ENCODE measurements around the gene SPINK14.

SPINK14 gene

GRCh38 chr5:148135091-148136048, 33.0 kb upstream of the SPINK14 start:
- Histone ChIP-seq H3K4me2 (ENCODE audit: low read length) (no peak overlapping the region), H2AFZ (ENCODE audit: low read length) (no peak overlapping the region), H3K9ac (ENCODE audit: low read length) (no peak overlapping the region), H3K36me3 (ENCODE audit: insufficient read depth, low read length) (no peaks in the 10 kb centered on the region), H3K9me3 (ENCODE audit: low read length) (no peaks in the 10 kb centered on the region), H3K27ac (ENCODE audit: low read depth, low read length, poor library complexity, severe bottlenecking) (no peak overlapping the region), H3K4me1 (ENCODE audit: insufficient read depth, low read length, severe bottlenecking) (no peaks in the 10 kb centered on the region), H3K27me3 (ENCODE audit: insufficient read depth, low read length) (no peaks in the 10 kb centered on the region), H3K9me2 (ENCODE audit: low read depth, low read length) (no peaks in the 10 kb centered on the region), H3K4me3 (ENCODE audit: low read depth, low read length, poor library complexity, severe bottlenecking) (no peak overlapping the region), H3F3A (ENCODE audit: insufficient read depth, low read length) (no peaks in the 10 kb centered on the region), H4K20me1 (ENCODE audit: insufficient read depth, low read length) (no peaks in the 10 kb centered on the region), H3K79me2 (ENCODE audit: insufficient read depth, low read length) (no peaks in the 10 kb centered on the region)
- TF ChIP-seq CTCF (IDR thresholded peaks at IDR 0.05; ENCODE audit: low read length) (no peak), EZH2 (IDR thresholded peaks at IDR 0.05; ENCODE audit: borderline replicate concordance, low read length) (no peak)

DNA sequence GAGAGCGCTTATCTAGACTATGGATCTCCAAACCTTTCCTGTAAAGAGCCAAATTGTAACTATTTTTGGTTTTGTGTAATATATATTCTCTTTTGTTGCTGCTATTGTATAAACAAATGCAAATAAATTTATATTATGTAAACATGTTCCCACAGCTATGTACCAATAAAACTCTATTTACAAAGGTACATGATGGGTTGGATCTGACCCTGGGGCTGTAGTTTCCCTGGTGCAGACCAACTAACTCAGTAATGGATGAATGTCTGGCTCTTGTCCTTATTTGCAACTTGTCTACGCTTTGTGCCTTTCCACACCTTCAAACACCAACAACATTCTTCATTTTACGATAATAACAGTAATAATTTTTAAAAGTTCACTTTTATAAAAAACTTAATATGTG, 27.5 kb upstream of the SPINK14 start:
- no peak overlapping the region for H3K9ac ChIP-seq (ENCODE audit: low read length)
- H3F3A ChIP-seq (ENCODE audit: insufficient read depth, low read length), result no peaks in the 10 kb centered on the region
- H3K27ac ChIP-seq (ENCODE audit: low read depth, low read length, poor library complexity, severe bottlenecking), result no peak overlapping the region
- no peaks in the 10 kb centered on the region for H3K9me2 ChIP-seq (ENCODE audit: low read depth, low read length)
- no peaks in the 10 kb centered on the region for H3K9me3 ChIP-seq (ENCODE audit: low read length)
- H3K4me1 ChIP-seq (ENCODE audit: insufficient read depth, low read length, severe bottlenecking), result no peaks in the 10 kb centered on the region
- no peak overlapping the region for H3K4me3 ChIP-seq (ENCODE audit: low read depth, low read length, poor library complexity, severe bottlenecking)
- no peak overlapping the region for H2AFZ ChIP-seq (ENCODE audit: low read length)
- H3K36me3 ChIP-seq (ENCODE audit: insufficient read depth, low read length), result no peaks in the 10 kb centered on the region
- no peak overlapping the region for H3K4me2 ChIP-seq (ENCODE audit: low read length)
- H3K79me2 ChIP-seq (ENCODE audit: insufficient read depth, low read length), result no peaks in the 10 kb centered on the region
- H4K20me1 ChIP-seq (ENCODE audit: insufficient read depth, low read length), result no peaks in the 10 kb centered on the region
- TF ChIP-seq EZH2 (IDR thresholded peaks at IDR 0.05; ENCODE audit: borderline replicate concordance, low read length), result no peak
- TF ChIP-seq CTCF (IDR thresholded peaks at IDR 0.05; ENCODE audit: low read length), result no peak
- no peaks in the 10 kb centered on the region for H3K27me3 ChIP-seq (ENCODE audit: insufficient read depth, low read length)

DNA sequence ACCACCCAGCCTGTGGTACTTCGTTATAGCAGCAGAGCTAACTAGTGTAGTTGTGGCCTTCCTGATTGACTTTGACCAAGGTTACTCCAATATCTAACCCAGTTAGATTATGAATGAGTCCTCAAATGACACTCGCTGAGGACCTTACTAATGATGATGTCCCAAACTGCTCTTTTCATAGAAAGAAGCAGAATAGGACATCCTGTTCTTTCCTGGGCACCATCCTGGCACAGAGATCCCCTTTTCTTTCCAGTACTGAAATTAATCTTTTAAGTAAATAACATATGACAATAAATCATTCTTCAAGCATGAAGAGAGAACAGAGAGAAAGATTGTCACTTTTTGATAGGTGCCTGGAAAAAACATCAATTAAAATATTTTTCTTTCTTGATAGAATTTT, 26.7 kb upstream of the SPINK14 start:
- H3K4me3 ChIP-seq (ENCODE audit: low read depth, low read length, poor library complexity, severe bottlenecking), result no peak overlapping the region
- H3K9me3 ChIP-seq (ENCODE audit: low read length), result no peaks in the 10 kb centered on the region
- H3K27me3 ChIP-seq (ENCODE audit: insufficient read depth, low read length), result no peaks in the 10 kb centered on the region
- H3K9ac ChIP-seq (ENCODE audit: low read length), result no peak overlapping the region
- H4K20me1 ChIP-seq (ENCODE audit: insufficient read depth, low read length), result no peaks in the 10 kb centered on the region
- no peaks in the 10 kb centered on the region for H3K4me1 ChIP-seq (ENCODE audit: insufficient read depth, low read length, severe bottlenecking)
- H3K27ac ChIP-seq (ENCODE audit: low read depth, low read length, poor library complexity, severe bottlenecking), result no peak overlapping the region
- TF ChIP-seq EZH2 (IDR thresholded peaks at IDR 0.05; ENCODE audit: borderline replicate concordance, low read length), result no peak
- no peak for TF ChIP-seq CTCF (IDR thresholded peaks at IDR 0.05; ENCODE audit: low read length)
- no peak overlapping the region for H2AFZ ChIP-seq (ENCODE audit: low read length)
- H3K36me3 ChIP-seq (ENCODE audit: insufficient read depth, low read length), result no peaks in the 10 kb centered on the region
- no peaks in the 10 kb centered on the region for H3K9me2 ChIP-seq (ENCODE audit: low read depth, low read length)
- no peak overlapping the region for H3K4me2 ChIP-seq (ENCODE audit: low read length)
- no peaks in the 10 kb centered on the region for H3F3A ChIP-seq (ENCODE audit: insufficient read depth, low read length)
- no peaks in the 10 kb centered on the region for H3K79me2 ChIP-seq (ENCODE audit: insufficient read depth, low read length)
